NCI-H69 (cell line): ENCODE results near the gene ORC4.

Source experiments
- DNase-seq: peaks from one replicate; lab custom pipeline; 2025; lab: John Stamatoyannopoulos, UW

Gene ORC4

GRCh38 chr2:147933931-147934330, 86.6 kb downstream of the ORC4 start:
- no peak for DNase-seq

- no peak for DNase-seq
Observed at GRCh38 chr2:147927053-147927588, 93.4 kb downstream of the ORC4 start.

GRCh38 chr2:147925886-147926285, 94.7 kb downstream of the ORC4 start:
- DNase-seq = no peak

- DNase-seq = no peak
Observed at GRCh38 chr2:147924647-147925046, 95.9 kb downstream of the ORC4 start.

- no peak for DNase-seq
Observed at GRCh38 chr2:147923846-147924245, 96.7 kb downstream of the ORC4 start.

- DNase-seq = no peak
Observed at GRCh38 chr2:147917161-147917560, 103.4 kb downstream of the ORC4 start.

- DNase-seq = no peak
Observed at GRCh38 chr2:147916723-147917122, 103.8 kb downstream of the ORC4 start.

- DNase-seq = no peak
Observed at GRCh38 chr2:147916067-147916466, 104.5 kb downstream of the ORC4 start.

GRCh38 chr2:147913701-147914480, 106.6 kb downstream of the ORC4 start:
- peak; percentile 32 for DNase-seq

GRCh38 chr2:147910990-147911473, 109.5 kb downstream of the ORC4 start:
- DNase-seq = peak; percentile 50

- no peak for DNase-seq
Observed at GRCh38 chr2:147909178-147909577, 111.4 kb downstream of the ORC4 start.

GRCh38 chr2:147904051-147904450, 116.5 kb downstream of the ORC4 start:
- DNase-seq = no peak

- no peak for DNase-seq
Observed at GRCh38 chr2:147888680-147889079, 131.9 kb downstream of the ORC4 start.

GRCh38 chr2:147886136-147886535, 134.4 kb downstream of the ORC4 start:
- no peak for DNase-seq

- DNase-seq = no peak
Observed at GRCh38 chr2:147884830-147885229, 135.7 kb downstream of the ORC4 start.

- DNase-seq = no peak
Observed at GRCh38 chr2:147882631-147883030, 137.9 kb downstream of the ORC4 start.
